GM19397 (cell line): Measurements from ENCODE around the gene TMEM131L.
A peak's percentile ranks its signal among the peaks of the same experiment; 100 is the strongest.

Experiments used
- ATAC-seq: cut with Tn5 transposase; IDR thresholded peaks from one replicate; pipeline ENCODE4 v1.9.1; 2021; ENCODE audit warnings: mild to moderate bottlenecking, moderate library complexity; ENCODE audit not compliant: unreplicated experiment

The TMEM131L gene

DNA sequence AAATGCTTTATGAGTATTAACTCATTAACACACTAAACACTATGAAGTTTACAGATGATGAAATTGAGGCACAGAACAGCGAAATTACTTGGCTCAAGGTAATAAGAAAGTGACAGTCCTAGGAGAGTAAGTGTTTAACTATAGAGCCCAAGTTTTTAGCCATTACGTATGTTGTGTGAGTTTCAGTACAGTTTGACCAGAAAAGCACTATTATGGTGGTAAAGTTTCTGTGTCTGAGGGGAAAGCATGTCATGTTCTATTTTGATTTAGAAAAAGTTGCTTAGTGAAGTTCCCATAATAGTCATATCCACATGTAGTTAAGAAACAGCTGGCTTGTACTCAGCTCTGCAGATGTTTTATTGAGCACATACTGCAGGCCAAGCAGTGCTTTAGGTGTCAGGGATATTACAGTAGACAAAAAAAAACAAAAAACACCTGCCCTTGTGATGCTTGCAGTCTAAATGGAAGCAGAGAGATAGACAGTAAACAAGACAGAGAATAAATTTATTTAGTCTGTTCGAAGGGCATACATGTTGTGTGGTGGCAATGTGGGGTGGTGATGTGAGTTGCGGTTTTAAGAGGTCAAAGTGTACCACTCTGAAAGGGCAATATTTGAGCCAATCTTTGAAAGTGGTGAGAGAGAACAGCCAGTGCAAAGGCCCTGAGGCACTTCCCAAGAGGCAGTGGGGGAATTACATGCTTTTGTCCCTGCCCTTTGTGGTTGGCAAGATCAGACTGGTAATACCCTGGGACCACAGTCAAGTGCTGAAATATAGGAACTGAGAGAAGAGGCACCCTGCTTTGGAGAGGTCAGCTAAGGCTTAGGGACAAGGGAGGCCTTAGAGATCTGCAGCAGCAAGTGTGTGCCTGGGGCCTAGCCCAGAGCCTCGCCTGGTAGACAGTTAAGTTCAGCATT lies 6.2 kb downstream of the TMEM131L start:
- peak; percentile 42 for ATAC-seq

DNA sequence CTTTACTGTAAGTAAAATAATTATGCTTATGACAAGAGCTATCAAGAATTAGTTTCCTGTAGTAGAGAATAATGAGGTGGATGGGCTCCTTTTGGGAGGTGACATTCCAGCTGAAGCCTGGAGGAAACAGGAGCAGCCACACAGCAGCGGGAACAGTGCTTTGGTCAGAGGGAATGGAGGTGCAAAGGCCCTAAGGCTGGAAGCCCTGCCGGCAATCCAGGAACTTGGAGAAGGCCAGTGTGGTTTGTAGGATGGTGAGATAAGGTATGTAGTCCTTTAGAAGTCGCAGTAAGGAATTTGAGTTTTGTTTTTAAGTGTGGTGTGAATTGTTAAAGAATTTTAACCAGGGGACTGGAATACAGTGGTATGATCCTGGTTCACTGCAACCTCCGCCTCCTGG lies 8.1 kb downstream of the TMEM131L start:
- no peak for ATAC-seq

DNA sequence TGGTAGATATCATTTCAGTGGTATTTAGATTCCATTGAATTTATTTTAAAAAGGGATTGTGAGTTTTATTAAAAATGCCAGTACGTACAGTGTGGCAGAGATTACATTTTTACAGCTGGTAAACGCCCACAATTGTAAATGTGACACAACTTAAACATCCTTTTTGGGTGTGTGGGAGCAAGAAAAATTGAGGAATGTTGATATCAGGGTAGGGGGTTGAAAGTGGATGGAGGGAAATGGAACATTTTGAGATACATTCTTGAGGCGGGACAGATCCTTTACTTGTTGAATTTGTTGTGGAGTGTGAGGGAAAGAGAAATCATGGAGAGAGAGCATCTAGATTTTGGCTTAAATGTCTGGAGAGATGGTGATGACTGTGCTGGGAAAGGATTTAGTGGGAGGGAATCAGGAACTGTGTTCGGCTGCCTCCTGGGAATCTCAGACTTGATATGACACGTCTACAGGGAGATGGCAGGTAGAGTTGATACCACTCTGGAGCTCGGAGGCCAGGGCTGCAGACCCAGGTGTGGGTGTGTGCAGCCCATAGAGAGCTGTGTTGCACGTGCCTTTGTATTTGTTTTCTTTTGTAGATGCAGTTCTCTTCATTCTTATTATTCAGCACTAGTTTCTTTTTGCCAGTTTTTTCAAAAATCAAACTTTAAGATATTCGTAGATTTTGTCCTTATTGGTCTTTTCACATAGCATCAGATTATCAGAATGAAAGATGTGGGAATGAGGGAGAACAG lies 10.8 kb downstream of the TMEM131L start:
- ATAC-seq, result no peak

DNA sequence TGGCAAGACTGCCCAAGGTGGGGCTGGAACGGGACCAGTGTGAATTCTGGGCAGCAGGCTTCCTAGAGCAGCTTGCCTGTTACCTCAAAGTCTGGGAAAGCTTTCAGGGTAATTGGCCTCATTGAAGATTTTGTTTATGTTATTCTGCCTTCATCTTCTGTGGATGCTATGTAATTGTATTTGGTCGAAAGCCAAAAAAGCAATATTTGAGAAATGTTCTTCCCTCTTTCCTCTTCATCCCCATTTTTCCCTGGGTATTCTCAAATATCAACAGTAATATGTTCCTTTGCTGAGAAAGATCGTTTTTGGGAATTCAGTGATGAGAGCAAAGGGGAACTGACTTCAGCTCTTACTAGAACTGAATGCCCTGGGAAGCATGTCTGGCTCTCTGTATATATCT lies 12.9 kb downstream of the TMEM131L start:
- ATAC-seq, result no peak

DNA sequence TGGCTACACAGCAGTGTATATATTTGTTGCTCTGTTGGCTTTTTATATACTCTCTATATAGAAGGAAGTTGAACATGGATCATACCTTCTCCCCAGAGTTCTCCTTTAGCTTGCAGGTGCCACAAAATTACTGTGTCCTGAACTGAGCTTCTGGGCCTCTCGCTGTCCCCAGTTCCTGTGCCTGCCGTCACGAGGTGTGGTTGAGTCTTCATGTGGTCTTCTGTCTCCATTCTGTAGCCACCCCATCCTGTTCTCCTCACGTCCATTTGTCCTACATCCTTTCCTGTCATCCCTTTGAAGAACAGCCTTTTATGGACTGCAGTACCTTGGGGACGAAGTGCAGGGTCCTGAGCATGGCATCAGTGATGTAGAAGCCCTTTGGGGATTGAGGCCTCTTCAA lies 14.5 kb downstream of the TMEM131L start:
- no peak for ATAC-seq

DNA sequence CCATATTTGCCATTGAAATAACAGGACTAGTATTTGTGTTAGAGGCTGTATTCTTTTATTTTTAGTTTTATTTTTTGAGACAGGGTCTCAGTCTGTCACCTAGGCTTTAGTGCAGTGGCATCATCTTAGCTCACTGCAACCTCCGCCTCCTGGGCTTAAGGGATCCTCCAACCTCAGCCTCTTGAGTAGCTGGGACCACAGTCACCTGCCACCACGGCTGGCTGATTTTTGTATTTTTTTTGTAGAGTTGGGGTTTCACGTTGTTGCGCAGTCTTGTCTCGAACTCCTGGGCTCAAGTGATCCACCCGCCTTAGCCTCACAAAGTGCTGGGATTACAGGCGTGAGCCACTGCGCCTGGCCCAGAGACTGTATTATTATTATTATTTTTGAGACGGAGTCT lies 15.3 kb downstream of the TMEM131L start:
- no peak for ATAC-seq

DNA sequence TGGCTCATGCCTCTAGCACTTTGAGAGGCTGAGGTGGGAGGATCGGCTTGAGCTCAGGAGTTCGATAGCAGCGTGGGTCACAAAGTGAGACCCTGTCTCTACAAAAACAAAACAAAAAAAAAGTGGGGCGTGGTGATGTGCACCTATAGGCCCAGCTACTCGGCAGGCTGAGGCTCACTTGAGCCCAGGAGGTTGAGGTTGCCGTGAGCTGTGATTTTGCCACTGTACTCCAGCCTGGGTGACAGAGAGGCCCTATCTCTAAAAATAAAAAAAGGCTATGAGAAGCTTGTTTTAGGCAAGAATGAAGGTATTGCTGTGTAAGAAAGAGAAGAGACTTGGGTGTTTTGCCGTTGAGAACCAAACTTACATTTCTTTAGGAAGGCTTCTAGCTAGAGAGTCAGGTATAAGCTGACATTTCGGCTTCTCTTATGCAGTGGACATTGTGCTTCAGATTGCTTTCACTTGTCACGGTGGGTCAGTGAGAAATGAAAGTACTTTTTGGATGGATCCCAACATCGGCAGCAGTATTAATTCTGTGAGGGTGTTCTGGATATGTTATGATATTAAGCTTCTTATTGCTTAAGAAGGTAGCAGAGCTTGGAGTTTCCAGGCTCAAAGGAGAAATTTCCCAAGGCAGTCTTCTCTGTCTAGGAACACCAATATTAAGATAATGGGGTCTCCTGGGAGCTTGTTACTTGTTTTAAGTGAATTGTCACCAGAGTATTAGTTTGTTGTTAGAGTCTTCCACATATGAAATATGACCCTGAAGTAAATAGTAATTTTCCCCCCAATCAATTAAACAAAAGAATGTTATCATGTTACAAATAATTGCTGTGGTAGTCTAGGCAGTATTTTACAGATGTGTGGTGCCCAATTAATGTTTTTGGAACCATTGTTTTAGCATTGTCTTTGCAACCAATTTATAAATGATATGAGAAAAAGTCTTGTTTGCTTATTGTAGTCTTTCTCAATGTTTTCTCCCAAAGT lies 17.6 kb downstream of the TMEM131L start:
- ATAC-seq, result no peak

DNA sequence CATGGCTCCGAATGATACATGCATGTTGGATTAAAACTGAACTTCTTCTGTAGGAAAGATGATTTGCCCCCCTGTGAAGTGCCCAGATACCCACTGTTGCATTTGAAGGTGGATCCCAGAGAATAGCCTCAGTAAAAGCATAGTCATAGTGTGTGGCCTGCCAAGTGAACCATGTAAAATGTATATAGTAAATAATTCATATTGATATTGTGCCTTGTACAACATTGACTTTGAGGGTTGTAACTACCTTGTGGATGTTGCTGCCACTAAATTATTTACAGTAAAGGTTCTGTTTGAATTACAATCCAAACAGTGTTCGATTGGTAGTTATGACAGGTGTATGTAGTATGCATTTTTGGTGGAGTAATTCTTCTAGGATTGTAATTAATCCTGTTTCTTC lies 19.2 kb downstream of the TMEM131L start:
- ATAC-seq, result no peak

DNA sequence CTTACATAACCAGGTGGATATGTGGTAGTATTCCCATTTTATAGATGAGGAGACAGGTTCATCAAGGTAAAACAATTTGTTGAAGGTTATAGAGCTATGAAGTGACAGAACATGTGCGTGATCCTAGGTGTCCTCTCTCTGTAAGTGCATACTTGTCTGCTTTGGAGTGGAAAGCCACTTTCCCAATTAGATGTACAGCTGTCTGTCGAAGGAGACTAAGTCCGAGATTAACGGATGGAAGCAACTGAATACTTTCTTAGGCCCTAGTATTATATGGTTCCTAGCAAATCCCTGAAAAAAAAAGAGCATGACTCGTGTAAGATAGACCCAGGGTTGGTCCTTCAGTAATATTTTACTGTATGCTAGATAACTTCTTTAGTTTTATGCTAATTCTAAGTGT lies 19.7 kb downstream of the TMEM131L start:
- no peak for ATAC-seq

DNA sequence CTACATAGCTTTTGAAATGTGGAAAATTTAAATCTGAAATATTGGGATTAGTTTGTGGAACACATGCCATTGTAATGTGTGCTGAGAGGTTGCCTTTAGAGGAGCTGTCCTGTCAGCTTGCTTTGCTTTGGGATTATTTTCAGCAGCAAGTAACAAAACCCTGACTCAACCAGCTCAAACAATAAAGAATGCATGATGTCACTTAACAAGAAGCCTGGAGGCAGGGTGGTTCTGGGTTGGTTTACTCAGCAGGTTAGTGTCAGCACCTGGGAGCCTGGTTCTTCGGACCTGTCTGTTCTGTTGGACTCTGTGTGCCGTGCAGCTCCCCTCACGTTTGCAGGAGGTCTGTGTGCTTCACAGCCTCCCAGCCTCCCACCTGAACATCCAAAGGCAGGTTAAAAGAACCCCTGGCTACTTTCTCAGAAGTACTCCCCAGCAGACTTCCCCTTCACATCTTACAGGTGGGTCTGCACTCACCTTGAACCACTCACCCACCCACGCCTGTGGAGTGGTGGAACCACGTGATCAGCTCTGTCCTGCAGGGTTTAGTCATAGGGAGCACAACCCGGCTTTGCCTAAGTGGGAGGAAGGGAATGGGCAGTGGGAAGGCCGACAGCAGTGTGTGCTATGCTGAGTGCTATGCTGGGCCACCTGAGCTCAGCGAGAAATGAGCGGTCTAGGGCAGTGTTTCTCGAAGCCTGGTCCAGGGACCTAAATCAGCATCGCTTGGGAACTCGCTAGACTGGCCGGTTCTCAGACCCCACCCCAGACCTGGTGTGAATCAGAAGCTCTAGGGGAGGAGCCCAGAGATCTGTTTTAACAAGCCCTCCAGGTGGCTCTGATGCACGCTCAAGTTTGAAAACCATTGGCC lies 20.4 kb downstream of the TMEM131L start:
- ATAC-seq, result no peak

DNA sequence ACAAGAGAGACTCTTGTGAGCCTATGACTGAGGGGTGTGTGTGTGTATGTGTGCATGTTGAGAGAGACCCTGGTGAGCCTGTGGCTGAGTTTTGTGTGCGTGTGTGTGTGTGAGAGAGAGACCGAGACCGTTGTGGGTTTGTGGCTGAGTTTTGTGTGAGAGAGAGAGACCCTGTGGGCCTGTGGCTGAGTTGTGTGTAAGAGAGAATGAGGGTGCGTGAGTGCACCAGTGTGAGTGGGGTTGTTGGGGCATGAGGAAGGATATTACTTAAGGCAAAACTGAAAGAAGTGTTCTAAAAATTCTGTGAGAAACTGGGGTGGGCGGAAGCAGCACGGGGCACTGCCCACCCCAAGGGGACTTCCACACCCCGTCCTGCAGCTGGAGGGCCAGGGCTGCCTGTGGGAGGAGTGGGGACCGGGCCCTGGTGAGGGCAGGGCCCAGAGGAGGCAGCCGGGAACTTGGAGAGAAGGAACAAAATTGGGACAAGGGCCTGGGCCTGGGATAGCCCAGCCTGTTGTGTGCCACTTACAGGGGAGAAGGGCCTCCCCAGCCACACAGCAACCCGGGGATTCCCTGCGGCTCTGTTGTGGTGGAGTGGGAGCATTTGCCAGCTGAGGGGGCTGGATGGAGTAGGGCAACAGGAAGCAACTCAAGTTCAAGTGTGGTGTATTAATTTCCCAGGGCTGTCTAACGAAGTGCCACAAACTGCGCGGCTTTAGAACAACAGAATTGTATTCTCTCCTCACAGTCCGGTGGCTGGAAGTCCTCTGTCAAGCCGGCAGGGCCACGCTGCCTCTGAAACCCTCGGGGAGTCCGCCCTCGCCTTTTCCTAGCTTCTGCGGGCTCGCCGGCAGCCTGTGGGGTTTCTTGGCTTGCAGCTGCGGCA lies 22.1 kb downstream of the TMEM131L start:
- ATAC-seq, result peak; percentile 55

DNA sequence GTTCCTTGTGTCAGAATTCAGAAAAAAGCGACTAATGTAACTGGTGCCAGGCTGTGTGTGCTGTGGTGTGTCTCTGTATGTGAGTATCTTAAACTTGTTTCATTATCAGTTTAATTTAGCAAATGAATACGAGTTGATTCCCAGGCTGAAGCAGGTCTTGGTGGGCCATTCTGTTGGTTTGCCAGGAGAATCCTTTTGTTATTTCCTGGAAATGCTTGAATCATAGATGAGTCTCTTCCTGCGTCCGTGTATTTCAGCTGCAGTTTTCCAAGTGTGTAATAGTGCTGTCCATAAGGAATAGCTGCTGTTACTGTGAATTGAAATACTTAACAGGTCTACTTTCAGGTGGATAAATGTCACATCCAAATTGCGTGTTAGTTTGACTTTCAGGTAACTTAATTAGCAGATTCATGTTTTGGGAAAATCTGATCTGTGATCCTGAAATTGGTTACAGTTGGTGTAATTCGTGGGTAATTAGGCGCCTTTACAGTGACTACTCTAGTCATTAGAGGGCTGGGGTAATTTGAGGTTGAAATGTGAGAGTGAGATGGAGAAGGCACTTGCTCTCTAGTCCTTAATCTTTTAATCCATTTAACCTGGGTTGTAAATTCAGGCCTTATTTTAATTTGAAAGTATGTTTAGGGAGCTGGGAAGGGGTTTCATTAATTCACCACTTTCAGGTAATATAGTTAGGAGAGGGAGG lies 23.8 kb downstream of the TMEM131L start:
- no peak for ATAC-seq

DNA sequence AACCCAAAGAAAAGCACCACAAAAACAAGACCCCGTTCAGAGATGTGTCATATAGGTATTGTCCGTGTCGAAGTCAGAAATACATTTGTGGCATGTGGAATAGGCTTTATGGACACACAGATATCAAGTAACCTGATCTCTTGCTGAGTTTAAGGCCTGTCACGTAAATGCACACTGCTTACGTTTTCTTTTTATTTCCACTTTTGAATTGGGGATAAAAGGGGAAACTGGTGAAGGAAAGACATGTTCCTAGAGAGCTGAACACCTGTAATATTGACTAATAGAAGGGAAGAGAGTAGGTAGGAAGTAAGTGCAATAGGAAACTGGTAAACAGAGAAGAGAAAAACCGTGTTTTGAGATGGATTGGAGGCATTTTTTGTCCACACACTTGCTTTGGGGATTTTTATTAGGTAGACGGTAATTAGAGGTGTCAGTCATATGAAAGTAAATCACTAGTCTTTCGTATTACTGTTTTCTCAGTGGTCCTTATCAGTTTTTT lies 24.9 kb downstream of the TMEM131L start:
- no peak for ATAC-seq

DNA sequence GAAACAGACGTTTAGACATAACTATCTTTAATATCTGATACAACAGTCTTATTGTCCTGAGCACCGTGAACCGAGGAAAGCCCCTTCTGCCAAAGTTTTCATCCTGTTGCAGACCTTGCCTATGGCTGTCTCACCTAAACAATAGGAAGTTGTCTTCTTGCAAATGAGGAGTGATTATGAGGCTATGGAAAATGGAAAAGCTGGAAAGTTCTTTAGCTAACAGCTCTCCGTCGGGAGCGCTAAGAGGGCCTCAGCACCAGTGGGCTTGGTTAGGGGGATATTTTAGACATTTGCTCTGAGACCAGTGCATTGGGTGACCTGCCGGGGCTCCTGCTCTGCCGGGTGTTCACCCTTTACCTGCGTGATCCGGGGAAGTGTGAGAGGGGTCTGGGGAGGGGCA lies 28.4 kb downstream of the TMEM131L start:
- no peak for ATAC-seq

DNA sequence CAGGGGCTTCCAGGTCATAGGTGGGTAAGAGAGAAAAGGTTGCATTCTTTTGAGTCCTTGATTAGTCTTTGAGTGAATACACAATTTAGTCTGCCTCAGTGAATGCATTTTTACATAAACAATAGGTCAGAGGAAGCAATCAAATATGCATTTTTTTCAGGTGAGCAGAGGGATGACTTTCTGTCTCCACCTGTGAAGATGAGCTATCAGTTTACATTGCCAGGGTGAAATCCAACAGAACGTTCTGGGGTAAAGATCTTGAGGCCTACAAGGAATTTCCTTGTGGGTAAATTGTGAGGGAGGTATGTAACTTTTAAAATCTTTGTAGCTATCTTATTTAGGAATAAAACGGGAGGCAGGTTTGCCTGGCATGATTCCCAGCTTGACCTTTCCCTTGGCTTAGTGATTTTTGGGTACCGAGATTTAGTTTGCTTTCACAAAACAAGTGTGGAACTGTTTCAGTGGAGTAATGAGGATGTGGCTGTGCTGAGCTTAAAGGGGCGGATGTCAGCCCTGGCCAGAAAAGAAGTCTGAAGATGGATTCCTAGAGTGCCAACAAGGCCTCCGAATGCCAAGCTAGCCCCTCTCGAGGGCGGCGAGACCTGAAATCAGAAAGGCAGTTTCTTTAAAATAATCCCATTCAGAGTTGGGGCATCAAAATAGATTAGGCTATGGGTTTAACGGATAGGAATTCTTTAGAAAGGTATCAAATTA lies 29.5 kb downstream of the TMEM131L start:
- no peak for ATAC-seq

DNA sequence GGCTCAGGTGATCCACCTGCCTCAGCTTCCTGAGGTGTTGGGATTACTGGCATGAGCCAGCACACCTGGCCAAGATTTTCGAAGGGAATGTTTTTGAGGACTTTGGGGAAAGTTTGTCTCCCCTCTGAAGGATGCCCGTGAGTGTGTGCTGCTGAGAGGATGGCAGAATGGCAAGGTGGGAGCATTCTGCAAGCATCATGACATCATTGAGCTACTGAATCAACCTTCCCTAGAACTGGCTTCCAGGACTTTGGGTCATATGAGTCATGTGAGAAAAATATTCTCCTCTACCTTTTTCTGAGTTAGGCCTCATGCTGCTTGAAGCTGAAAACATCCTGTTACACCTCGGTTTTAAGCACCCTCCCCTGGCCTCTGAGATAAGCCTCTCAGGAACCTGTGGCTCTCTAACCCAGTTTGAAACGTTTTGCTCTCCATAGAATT lies 31.0 kb downstream of the TMEM131L start:
- no peak for ATAC-seq
